Mononuclear cell (primary cell): Measurements from ENCODE around the gene ABCC8. TPM values are rescaled to one million over a fixed set of nuclear protein-coding genes. Genes with fewer than 3 reads are reported as not detected.

Experiments used
- H3K27me3 ChIP-seq: 2 replicates; pipeline ENCODE4 v1.6.0; 2011; ENCODE audit warnings: low read length, control low read depth; ENCODE audit not compliant: insufficient read depth
- H3K4me1 ChIP-seq: 2 replicates; pipeline ENCODE4 v1.5.1; 2011; ENCODE audit warnings: mild to moderate bottlenecking, low read length, control low read depth; ENCODE audit not compliant: insufficient read depth
- H3K4me3 ChIP-seq: 2 replicates; pipeline ENCODE4 v1.5.1; 2011; ENCODE audit warnings: mild to moderate bottlenecking, low read length, moderate library complexity
- H3K9me3 ChIP-seq: 2 replicates; pipeline ENCODE4 v1.5.1; 2011; ENCODE audit warnings: low read depth, mild to moderate bottlenecking, control low read depth, low read length
- total RNA-seq: library from RNA; depleted of rRNA; stranded (reverse); fragments of >200 nt; gene quantifications from one replicate; pipeline ENCODE4 v1.2.3, GENCODE V29; 2012

ABCC8 gene
- total RNA-seq, 1 donor = under 0.01 TPM

DNA sequence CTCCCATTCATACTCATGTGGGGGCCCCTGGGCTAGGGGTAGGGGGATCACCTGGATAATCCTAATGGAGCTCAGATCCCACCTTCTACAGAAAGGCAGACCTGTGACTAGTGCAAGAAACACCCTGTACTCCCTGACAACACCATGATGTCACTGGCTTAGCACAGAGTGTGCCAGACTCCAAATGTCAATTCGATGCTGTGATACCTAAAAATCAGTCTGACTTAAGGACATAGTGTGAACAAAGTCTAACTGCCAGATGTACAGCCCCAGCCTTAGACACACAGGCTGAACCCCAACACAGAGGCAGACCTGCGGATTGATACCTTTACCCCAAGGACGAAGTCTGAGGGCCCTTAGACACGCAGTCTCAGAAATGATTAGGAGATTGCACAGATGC is 8.5 kb downstream of the ABCC8 start:
- H3K9me3 ChIP-seq = no peaks in the 10 kb centered on the region
- H3K4me1 ChIP-seq = no peaks in the 10 kb centered on the region
- no peak overlapping the region for H3K4me3 ChIP-seq
- no peaks in the 10 kb centered on the region for H3K27me3 ChIP-seq

- no peaks in the 10 kb centered on the region for H3K4me1 ChIP-seq
- no peak overlapping the region for H3K4me3 ChIP-seq
Measured at GRCh38 chr11:17463546-17464174, 13.0 kb downstream of the ABCC8 start.

DNA sequence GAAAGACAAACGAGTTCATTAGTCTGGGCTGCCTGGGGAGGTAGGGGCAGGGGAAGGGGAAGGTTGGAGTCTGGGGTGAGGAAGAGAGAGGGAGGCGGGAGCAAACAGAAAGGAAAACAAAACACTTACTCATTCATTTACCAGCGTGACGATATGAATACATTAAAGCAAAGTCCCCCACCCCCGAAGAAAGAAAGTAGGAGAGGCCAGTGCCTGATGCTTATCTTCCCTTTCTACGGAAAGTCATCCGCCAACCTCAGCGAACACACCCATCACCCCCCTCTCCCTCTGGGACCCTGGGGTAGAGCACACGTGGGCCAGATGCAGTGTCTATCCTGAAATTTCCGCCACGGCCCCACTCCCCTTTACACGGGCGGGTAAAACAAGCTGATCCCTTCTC is 13.7 kb downstream of the ABCC8 start:
- no peaks in the 10 kb centered on the region for H3K9me3 ChIP-seq
- no peak overlapping the region for H3K4me3 ChIP-seq
- H3K4me1 ChIP-seq = no peaks in the 10 kb centered on the region
- no peaks in the 10 kb centered on the region for H3K27me3 ChIP-seq

More at GRCh38 chr11:17463546-17464174, 13.0 kb downstream of the ABCC8 start:
- no peaks in the 10 kb centered on the region for H3K27me3 ChIP-seq
- H3K9me3 ChIP-seq = no peaks in the 10 kb centered on the region

DNA sequence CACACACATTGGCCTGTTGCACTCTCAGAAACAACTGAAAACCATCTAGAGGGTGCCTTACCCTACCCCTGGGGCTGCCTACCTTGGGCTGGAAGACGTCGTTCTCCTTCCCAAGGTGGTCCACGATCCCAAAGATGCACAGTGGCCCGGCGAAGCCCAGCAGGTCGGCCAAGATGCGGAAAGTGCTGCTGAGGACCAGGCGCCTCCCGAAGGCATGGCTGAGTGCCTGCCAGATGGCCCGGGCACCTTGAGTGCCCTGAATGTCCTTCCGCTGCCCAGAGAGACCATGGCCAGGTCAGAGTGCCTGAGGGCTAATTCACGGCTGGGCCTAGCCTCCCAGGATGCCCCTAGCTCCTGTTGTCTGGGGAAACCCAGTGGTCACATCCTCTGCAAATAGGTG is 16.2 kb downstream of the ABCC8 start:
- H3K9me3 ChIP-seq = no peaks in the 10 kb centered on the region
- H3K27me3 ChIP-seq = no peaks in the 10 kb centered on the region
- no peaks in the 10 kb centered on the region for H3K4me1 ChIP-seq
- H3K4me3 ChIP-seq = no peak overlapping the region

DNA sequence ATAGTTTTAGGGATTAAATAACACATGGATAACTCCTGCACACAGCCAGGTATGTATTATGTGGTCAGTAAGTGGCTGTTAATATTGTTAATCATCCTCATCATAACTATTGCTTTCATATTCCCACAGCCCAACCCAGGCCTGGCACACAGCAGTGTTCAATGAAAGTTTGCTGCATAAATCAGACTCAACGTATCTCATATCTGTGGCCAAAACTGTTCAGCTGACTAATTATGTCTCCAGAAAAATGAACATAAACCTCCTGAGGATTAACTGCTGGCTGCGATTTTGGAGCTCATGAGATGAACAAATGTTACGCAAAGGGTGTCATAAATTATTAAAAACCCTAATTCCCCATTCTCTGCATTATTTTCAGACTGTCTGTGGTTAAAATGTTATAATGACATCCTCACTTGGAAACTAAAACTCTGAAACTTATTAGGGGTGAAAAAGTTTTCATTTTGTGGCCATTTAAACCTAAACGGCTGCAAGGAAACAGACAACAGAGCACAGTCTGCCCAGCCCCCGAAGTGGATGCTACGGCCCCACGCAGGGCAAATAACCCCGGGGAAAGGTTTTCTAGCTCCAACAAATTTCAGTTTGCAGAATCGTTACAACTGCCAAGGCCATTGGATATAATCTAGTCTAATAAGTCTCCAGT is 17.3 kb downstream of the ABCC8 start:
- Histone ChIP-seq H3K4me1 (no peaks in the 10 kb centered on the region), H3K27me3 (no peaks in the 10 kb centered on the region), H3K4me3 (no peak overlapping the region), H3K9me3 (no peaks in the 10 kb centered on the region)

- Histone ChIP-seq H3K9me3 (no peaks in the 10 kb centered on the region), H3K4me3 (no peak overlapping the region), H3K4me1 (no peaks in the 10 kb centered on the region), H3K27me3 (no peaks in the 10 kb centered on the region)
Measured at GRCh38 chr11:17458268-17458667, 18.4 kb downstream of the ABCC8 start.

GRCh38 chr11:17457396-17458173 is 19.1 kb downstream of the ABCC8 start:
- Histone ChIP-seq H3K9me3 (no peaks in the 10 kb centered on the region), H3K27me3 (no peaks in the 10 kb centered on the region), H3K4me1 (no peaks in the 10 kb centered on the region)

DNA sequence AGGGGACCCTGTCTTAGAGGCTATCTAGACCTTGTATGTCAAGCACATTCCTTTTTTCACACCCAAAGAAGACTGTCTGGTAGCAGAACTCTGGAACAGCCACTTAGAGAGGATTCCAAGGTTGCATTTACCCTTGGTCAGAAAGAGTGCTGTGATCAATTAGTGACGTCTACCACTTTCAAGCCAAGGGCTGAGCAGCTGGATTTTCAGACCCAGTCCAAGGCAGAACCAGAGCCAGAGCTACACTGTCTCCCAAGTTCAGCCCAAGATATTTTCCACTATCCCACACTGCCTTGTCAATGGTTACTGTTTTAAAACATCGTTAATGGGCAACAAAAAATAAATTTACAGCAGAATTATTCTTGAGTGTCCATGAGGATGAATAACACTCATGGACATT is 24.0 kb downstream of the ABCC8 start:
- Histone ChIP-seq H3K9me3 (no peaks in the 10 kb centered on the region), H3K4me1 (no peaks in the 10 kb centered on the region), H3K27me3 (no peaks in the 10 kb centered on the region), H3K4me3 (no peak overlapping the region)

More at GRCh38 chr11:17457396-17458173, 19.1 kb downstream of the ABCC8 start:
- no peak overlapping the region for H3K4me3 ChIP-seq

GRCh38 chr11:17449158-17449557 is 27.5 kb downstream of the ABCC8 start:
- Histone ChIP-seq H3K4me1 (no peaks in the 10 kb centered on the region), H3K9me3 (no peaks in the 10 kb centered on the region), H3K4me3 (no peak overlapping the region), H3K27me3 (no peaks in the 10 kb centered on the region)

- no peaks in the 10 kb centered on the region for H3K27me3 ChIP-seq
- no peaks in the 10 kb centered on the region for H3K4me1 ChIP-seq
- H3K4me3 ChIP-seq = no peak overlapping the region
- no peaks in the 10 kb centered on the region for H3K9me3 ChIP-seq
Measured at GRCh38 chr11:17446482-17446881, 30.2 kb downstream of the ABCC8 start.

- H3K27me3 ChIP-seq = no peaks in the 10 kb centered on the region
- no peaks in the 10 kb centered on the region for H3K9me3 ChIP-seq
- H3K4me1 ChIP-seq = no peaks in the 10 kb centered on the region
- H3K4me3 ChIP-seq = no peak overlapping the region
Measured at GRCh38 chr11:17445240-17445795, 31.3 kb downstream of the ABCC8 start.

- Histone ChIP-seq H3K4me1 (no peaks in the 10 kb centered on the region), H3K4me3 (no peak overlapping the region), H3K9me3 (no peaks in the 10 kb centered on the region), H3K27me3 (no peaks in the 10 kb centered on the region)
Measured at GRCh38 chr11:17443926-17444690, 32.5 kb downstream of the ABCC8 start.

GRCh38 chr11:17443423-17443822 is 33.2 kb downstream of the ABCC8 start:
- Histone ChIP-seq H3K4me3 (no peak overlapping the region), H3K4me1 (no peaks in the 10 kb centered on the region), H3K27me3 (no peaks in the 10 kb centered on the region), H3K9me3 (no peaks in the 10 kb centered on the region)

GRCh38 chr11:17443000-17443399 is 33.6 kb downstream of the ABCC8 start:
- Histone ChIP-seq H3K9me3 (no peaks in the 10 kb centered on the region), H3K4me3 (no peak overlapping the region), H3K27me3 (no peaks in the 10 kb centered on the region), H3K4me1 (no peaks in the 10 kb centered on the region)
